ENCODE measurements around the gene PRKCB.
"Not testable (repeated sequence)": the region's sequence is repeated elsewhere in the genome, so short reads cannot be mapped to it uniquely, and the experiment has no call there.

The PRKCB gene

DNA sequence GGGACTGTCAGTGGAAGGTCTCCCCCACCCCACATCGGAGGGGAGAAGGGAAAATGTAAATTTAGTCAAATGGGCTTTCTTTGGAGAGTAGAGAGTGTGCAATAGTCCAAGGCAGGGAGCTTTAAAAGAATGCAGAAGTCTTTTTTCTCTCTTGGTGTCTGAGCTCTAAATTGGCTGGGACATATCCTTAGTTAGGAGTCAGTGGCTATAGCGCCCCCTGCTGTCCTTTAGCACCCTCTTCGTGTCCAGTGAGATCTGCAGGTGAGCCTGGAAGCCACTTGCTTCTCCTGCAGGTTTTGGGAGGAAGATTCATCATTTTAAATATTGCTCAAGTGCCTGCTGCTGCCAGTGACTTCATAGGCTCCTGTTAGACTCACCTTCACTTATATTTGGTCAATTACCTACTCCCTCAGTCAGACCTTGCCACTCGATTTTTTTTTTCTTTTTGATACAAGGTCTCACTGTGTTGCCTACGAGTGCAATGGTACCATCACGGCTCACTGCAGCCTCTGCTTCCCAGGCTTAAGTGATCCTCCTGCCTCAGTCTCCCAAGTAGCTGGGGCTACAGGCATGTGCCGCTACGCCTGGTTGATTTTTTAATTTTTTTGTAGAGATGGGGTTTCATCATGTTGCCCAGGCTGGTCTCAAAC is 174.8 kb downstream of the PRKCB start:
- DNase-seq = peak; percentile 82

- no peak for DNase-seq
These were observed 175.5 kb downstream of the PRKCB start for GRCh38 chr16:24011237-24011636.

GRCh38 chr16:24013054-24013636 is 177.4 kb downstream of the PRKCB start:
- no peak for DNase-seq

DNA sequence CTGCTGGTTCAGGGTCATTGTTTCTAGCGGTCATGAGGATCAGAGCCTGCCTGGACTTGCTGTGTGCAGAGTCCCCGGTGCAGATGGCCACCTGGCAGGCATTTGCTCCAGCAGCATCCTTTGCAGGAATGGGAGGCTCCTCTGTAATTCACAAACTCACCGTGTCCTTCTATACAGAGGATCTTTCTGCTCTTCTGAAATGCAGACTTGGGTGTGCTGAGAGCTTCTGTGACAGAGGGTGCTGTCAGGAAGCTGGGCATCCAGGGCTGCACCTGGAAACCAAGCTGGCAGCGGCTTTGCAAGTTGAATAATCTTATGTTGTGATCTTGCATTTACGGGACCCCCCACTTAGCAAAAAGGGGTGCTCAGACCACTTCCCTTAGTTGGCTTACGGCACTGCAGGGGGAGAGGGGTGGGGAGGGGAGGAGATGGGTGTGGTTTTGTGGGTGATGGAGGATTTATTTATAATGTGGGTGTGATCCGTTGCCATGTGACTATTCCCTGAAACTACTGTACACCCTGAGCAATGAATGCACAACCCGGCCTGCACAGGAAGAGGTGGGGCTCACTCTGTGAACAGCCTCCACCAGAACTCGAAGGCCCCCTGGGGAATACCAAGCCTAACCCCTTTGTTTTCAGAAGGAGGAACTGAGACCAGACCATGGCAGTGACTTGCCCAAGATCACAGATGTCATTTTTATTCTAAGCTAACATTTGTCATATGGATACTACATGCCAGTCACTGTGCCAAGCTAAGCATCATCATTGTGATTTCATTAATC is 178.3 kb downstream of the PRKCB start:
- DNase-seq = peak; percentile 89

DNA sequence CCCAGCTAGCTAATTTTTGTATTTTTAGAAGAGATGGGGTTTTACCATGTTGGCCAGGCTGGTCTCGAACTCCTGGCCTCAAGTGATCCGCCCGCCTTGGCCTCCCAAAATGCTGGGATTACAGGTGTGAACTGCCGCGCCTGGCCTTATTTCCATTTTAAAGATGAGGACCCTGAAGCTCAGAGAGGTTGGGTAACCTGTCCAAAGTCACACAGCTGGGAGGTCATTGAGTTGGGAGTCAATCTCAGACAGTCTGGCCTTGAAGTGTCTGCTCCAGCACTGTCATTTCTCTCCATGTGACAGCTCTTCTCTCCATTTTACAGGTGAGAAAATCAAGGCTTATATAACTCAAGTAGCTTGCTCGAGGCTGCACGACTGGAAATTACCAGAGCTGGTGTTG is 179.2 kb downstream of the PRKCB start:
- DNase-seq = not testable (repeated sequence)

DNA sequence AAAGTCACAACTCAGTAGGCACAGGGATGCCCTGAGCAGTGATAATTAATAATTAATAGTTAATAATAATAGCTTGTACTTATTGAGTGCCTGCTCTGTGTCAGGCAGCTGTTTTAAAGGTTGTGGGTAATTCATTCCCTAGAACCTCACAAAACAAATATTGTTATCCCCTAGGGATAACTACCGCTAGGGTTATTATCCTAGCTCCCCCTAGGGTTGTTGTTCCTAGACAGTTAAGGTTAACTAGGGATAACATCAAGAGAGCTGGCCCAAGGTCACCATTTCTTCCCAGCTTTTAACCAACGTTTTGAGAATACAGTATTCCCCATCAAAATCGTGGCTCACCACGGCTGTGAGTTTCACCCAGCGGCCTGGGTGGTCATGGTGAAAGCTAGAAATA is 180.1 kb downstream of the PRKCB start:
- peak; percentile 41 for DNase-seq

DNA sequence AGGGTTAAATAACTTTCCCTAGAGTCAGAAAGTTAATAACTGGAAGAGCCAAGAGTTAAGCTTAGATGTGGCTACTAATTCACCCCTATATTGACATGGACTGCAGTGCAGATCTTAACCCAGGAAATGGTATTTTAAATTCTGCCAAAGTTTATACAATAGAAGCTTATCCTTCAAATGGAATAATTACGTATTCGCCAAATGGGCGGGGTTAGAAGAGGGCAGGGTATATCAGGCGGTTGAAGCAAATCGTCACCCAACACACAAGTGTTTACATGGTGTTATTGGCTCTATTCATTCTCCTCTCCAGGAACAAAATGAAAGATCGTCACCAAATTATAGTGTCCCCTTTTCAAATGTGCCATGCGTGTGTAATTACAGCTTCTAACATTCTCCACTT is 182.7 kb downstream of the PRKCB start:
- peak; percentile 85 for DNase-seq

DNA sequence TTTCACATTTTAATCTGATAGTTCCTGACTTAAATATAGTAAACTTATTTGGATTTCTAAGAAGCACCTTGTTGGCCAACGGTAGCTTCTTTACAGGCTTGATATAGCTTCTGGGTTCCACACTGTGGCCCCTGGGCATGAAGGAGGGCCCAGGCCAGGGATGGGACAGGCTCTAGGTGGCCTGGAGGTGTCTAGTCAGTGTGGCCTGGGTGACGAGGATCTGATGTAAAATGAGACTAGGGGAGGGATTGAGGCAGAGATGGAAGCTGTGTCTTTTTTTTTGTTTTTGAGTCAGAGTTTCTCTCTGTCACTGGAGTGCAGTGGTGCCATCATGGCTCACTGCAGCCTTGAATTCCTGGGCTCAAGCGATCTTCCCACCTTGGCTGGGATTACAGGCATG is 187.0 kb downstream of the PRKCB start:
- DNase-seq = no peak

DNA sequence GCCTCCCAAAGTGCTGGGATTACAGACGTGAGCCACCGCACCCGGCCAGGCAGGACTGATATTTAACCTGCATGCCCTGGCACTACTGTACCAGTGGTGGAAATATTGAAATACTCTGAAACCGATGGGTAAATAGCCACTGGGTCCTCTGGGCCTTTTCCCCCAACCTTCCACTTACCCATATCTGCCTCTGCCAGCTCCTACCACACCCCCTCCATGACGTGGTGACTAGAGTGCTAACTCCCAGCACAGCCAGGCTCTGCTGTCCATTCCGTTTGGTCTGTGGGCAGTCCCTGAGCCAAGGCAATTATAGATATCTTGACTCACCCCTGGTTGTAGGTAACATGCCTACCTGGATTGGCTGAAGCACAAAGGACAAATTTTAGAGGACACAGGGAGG is 187.8 kb downstream of the PRKCB start:
- DNase-seq = no peak

- no peak for DNase-seq
These were observed 189.2 kb downstream of the PRKCB start for GRCh38 chr16:24024971-24025370.

- DNase-seq = no peak
These were observed 191.7 kb downstream of the PRKCB start for GRCh38 chr16:24027466-24027865.

GRCh38 chr16:24029841-24030240 is 194.1 kb downstream of the PRKCB start:
- not testable (repeated sequence) for DNase-seq

- no peak for DNase-seq
These were observed 199.5 kb downstream of the PRKCB start for GRCh38 chr16:24035127-24035842.

GRCh38 chr16:24036038-24036543 is 200.3 kb downstream of the PRKCB start:
- no peak for DNase-seq

GRCh38 chr16:24036614-24037013 is 200.8 kb downstream of the PRKCB start:
- DNase-seq = peak; percentile 44

GRCh38 chr16:24037335-24037734 is 201.6 kb downstream of the PRKCB start:
- no peak for DNase-seq

GRCh38 chr16:24041834-24042631 is 206.2 kb downstream of the PRKCB start:
- DNase-seq = peak; percentile 67

DNA sequence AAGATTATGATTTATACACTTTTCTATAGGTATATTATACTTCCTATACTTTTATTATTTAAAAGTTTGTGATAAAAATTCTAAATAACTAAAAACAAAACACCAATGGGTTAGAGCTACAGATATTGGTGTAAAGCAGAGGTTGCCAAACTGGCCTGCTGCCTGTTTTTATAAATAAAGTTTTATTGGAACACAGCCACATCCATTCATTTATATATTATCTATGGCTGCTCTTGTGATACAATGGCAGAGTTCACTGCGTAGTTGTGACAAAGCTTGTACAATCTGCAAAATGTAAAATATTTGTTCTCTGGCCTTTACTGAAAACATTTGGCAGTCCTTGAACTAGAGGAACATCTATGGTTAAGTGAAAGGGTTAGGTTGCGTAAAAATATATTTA is 208.7 kb downstream of the PRKCB start:
- no peak for DNase-seq

DNA sequence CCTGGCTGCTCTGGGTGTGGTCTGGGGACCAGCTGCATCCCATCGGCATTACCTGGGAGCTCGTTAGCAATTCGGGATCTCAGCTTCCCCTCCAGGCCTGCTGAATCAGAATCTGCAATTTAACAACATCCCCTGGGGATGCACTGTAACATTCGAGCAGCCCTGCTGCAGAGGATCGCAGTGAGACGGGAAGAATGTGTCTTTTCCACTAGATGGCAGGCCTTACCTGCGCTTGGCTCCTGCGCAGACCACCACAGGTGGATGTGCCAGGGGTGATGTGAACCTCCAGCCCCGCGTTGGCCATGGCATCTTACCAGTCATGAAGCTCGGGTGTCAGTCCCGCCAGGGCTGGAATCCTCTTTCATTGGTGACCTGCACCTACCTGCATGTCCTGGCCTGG is 209.9 kb downstream of the PRKCB start:
- peak; percentile 64 for DNase-seq

DNA sequence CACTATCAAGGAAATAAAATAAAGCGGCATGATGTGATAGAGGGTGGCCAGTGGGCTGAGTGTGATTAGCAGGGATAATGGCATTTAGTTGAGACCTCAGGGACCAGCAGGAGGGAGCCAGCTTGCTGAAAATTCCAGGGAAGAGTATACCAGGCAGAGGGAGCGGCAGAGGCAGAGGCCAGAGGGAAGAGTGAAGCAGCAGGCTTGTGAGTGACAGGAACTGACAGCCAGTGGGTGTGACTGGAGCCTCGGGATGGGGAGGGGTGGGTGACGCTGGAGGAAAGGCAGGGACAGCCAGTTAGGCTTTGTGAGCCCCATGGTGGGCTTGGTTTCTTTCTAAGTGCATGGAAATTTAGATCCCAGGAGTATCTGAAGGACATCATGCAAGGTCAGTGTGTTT is 210.7 kb downstream of the PRKCB start:
- no peak for DNase-seq

DNA sequence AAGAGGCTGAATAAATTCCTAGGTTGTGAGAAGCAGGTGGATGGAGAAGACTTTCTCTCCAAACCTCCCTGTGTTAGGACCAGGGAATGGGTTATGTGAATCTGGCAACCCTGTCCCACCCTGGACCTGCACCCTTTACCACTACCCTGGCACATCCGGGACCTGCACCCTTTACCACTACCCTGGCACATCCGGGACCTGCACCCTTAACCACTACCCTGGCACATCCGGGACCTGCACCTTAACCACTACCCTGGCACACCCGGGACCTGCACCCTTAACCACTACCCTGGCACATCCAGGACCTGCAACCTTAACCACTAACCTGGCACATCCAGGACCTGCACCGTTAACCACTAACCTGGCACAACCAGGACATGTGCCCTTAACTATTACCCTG is 213.3 kb downstream of the PRKCB start:
- no peak for DNase-seq

GRCh38 chr16:24051125-24051524 is 215.3 kb downstream of the PRKCB start:
- no peak for DNase-seq
